Measurements from ENCODE around the gene ITPA.

DNA sequence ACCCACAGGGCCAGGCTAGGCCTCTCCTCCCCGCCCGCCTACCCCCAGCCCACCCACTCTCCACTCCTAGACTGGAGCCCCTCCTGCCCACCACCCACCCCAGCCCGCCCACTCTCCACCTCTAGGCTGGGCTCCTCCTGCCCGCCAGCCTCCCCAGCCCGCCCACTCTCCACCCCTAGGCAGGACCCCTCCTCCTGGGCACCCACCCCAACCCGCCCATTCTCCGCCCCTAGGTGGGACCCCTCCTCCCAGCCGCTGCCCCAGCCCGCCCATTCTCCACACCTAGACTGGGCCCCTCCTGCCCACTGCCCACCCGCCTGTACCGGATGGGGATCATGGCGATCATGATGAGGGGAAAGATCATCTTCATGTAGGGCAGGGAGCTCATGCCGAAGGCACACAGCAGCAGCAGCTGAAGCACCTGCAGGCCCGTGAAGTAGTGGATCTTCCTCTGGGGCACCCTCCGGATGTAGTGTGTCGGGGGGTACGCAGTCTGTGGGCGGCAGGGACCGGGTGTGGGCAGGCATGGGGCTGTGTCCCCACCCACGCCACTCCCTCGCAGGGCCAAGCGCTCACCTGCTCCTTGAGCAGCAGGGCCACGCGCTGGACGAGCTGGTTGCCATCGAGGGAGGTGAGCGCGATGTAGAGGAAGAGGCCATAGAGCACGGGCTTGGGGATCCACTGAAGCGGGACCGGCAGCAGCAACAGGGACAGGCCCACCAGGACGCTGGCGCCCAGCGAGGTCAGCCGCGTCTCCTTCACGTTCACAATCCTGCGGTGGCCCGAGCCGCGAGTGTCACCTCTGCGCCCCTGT is 18.8 kb downstream of the ITPA start:
- TF ChIP-seq CTCF (IDR thresholded peaks at IDR 0.05) = no peak
- no peak for TF ChIP-seq POLR2A (IDR thresholded peaks at IDR 0.05)
- TF ChIP-seq EP300 (IDR thresholded peaks at IDR 0.05) = no peak

All from ovary (tissue), 3 donors.